Omental fat pad (tissue), 4 donors: Measurements from ENCODE around the gene ZFAND3. TPM values are rescaled to one million over a fixed set of nuclear protein-coding genes. Genes with fewer than 3 reads are reported as not detected.

Experiments used
- ATAC-seq: fragments of 150-250 bp; one replicate; pipeline ENCODE4 v1.9.1; 2016; ENCODE audit warnings: mild to moderate bottlenecking, moderate library complexity; ENCODE audit not compliant: low FRiP score
- DNase-seq: peaks from one replicate; pipeline ENCODE4 v3.0.0-alpha.2; 2019; ENCODE audit warnings: low spot score
- CTCF ChIP-seq, 3 donors: fragments of 450-650 bp; IDR thresholded peaks; one replicate each; pipeline ENCODE4 v1.5.1; 2016 to 2017; ENCODE audit warnings: antibody characterized with exemption in 3 of 3, mild to moderate bottlenecking in 3 of 3, moderate library complexity in 2 of 3
- total RNA-seq, 4 donors: library from RNA; depleted of rRNA; stranded (reverse); fragments of >200 nt; gene quantifications; one replicate each; pipeline ENCODE4 v1.1.0, GENCODE V29; 2016

ZFAND3 gene
- total RNA-seq, 4 donors from 2014 or later, result 28.8 to 43.8 (median 38.0) TPM

DNA sequence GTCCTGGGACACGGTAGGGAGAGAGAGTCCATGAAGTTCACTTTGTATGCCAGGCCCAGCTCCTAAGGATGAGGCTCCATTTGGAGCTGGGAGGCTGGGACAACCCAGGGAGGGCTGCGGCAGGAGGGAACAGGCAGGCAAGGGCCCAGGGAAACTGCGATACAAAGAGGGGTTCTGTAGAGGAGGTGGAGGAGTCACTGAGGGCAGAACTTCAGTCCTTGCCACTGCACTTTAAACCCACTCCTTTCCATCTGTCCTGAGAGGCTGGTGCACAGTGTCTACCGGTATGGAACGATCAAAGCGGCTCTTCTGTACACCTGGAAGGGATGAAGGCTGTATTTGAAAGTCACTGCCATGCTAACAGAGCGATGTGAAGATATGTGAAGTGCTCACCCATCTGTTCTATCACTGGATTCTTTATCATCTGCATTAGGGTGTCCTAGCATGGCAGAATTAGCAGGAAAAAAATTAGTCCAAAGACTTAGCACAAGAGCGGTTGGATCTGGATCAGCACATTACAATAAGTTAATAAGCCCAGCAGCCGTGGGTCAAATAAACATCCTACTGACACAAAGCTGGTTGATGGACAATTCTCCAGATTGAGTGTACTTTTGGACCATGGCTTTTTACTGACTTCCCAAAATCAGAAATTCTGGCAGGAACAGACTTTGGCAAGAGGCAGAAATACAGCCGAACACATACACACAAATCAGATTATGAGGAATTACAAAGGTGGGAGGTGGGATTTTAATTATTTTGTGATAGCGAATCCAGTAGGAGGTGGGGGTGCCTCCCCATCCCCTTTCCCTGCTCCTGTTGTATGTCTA lies 20.9 kb upstream of the ZFAND3 start:
- DNase-seq (no peak), ATAC-seq (no peak)
- TF ChIP-seq CTCF (IDR thresholded peaks at IDR 0.05), result no peak

DNA sequence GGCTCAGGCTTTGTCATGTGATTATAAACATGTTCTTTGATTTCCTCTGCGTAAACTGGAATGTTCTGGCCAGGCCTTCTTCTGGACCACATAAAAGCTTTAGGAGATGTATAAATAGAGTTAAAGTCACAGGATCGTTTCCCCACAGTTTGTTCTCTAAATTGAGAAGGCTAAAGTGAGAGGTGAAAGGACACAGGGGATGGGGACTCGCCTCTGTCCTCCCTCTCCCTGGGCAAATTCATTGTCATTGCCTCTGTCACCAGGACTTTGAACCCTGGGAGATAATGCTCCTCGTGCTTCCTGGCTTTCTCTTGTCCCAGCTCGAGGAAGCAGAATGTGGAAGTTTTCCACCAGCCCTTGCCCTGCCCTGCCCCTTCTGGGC lies 20.3 kb upstream of the ZFAND3 start:
- ATAC-seq, result no peak
- TF ChIP-seq CTCF (IDR thresholded peaks at IDR 0.05), result no peak
- DNase-seq, result no peak

- no peak for DNase-seq
- ATAC-seq, result no peak
- TF ChIP-seq CTCF (IDR thresholded peaks at IDR 0.05), result no peak
These were observed 18.6 kb upstream of the ZFAND3 start for GRCh38 chr6:37800703-37801604.

DNA sequence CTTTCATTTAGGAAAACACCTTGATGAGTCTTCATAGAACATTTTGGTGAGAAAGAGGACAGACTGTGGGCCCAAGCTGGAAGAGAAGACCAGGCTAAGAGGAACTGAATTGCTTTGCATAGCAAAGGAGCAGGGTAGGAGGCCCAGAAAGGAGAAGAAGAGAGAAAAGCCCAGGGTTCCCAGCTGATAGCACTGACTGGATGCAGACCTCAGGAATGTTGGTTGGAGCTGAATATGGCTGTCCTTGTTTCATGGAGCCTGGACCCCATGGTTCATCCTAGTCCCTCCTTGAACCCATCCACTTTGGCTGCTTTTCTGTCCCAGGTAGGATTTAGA lies 18.0 kb upstream of the ZFAND3 start:
- ATAC-seq (no peak), DNase-seq (no peak)
- no peak for TF ChIP-seq CTCF (IDR thresholded peaks at IDR 0.05)

GRCh38 chr6:37802810-37803209 lies 16.7 kb upstream of the ZFAND3 start:
- ATAC-seq, result no peak
- TF ChIP-seq CTCF (IDR thresholded peaks at IDR 0.05), result no peak
- no peak for DNase-seq

DNA sequence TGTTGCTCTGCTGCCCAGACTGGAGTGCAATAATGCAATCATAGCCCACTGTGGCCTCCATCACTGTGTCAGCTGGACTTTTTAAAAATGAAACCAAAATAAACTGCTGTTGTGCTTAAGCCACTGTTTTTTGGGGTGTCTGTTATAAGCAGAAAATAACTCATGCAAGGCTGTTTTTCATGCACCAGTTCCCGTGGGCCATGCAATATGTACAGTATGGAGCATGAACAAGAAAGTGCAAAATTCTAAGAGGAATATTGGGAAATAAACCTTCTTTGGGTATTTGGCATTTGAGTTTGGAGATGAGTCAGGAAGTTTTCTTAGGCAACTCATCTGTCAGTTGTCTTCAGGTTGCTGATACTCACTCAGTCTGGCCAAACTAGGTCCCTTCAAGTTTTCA lies 14.9 kb upstream of the ZFAND3 start:
- DNase-seq, result no peak
- ATAC-seq, result peak; percentile 76
- TF ChIP-seq CTCF (IDR thresholded peaks at IDR 0.05), result no peak
